ENCODE data around the gene STEAP4. TPM values are rescaled to one million over a fixed set of nuclear protein-coding genes. Genes with fewer than 3 reads are reported as not detected.

STEAP4 gene
- total and polyA plus RNA-seq, 12 donors, result 0.33 to 338 (median 200) TPM

DNA sequence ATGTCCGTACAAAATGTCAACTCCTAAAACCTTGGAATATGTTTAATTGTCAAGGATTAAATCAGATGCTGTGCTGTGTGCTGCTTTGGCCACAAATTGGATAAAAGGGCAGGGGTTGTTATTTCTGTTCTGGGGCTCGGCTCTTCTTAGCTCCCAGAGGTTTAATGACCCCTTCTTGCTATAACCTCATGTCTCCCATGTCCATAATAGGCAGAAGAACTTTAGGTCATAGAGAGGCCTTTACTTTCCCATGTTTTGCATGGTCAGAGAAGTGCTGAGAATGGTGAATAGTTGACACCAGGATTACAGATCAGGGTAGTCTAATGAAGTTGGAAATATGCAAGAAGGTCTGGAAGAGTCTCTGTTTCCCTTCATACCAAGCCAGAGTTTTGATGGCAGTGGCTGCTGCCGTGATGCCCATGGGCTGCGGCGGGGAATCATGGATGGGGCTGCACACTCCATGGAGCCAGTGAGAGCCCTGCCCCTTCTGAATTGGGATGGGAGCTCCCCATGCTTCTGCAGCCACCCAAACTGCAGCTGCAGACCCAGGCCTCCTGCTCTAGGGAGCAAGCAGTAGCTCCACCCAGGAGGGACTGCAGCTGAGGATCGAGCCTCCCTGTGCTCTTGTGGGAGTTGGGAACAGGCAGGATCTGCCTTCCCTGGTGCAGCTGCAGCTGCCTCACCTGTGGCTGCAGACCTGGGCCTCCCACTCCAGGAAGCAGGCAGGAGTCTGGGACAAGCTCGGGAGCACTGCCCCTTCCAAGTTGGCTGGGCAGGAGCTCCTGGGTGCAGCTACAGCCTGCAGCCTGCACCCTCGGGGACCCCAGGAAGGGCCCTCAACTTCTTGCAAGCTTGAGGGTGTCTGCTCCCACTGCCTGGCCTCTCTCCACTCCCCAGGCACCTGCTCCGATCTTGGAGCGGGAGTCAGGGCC is 23.1 kb upstream of the STEAP4 start:
- no peak overlapping the region for H3K4me3 ChIP-seq
- peaks cover 0 to 5% of the 10 kb centered on the region in 2 donors for H3K4me1 ChIP-seq (replicated peaks in 1 of 2)
- peak overlapping the region in 2 of 5 donors; percentile 10 to 56 for H3K27ac ChIP-seq
- no peaks in the 10 kb centered on the region for H3K27me3 ChIP-seq
- DNase-seq, result no peak
- no peaks in the 10 kb centered on the region for H3K9me3 ChIP-seq (replicated peaks in 1 of 3)
- no peak for TF ChIP-seq POLR2A (IDR thresholded peaks at IDR 0.05)
- TF ChIP-seq, protein P1, sequence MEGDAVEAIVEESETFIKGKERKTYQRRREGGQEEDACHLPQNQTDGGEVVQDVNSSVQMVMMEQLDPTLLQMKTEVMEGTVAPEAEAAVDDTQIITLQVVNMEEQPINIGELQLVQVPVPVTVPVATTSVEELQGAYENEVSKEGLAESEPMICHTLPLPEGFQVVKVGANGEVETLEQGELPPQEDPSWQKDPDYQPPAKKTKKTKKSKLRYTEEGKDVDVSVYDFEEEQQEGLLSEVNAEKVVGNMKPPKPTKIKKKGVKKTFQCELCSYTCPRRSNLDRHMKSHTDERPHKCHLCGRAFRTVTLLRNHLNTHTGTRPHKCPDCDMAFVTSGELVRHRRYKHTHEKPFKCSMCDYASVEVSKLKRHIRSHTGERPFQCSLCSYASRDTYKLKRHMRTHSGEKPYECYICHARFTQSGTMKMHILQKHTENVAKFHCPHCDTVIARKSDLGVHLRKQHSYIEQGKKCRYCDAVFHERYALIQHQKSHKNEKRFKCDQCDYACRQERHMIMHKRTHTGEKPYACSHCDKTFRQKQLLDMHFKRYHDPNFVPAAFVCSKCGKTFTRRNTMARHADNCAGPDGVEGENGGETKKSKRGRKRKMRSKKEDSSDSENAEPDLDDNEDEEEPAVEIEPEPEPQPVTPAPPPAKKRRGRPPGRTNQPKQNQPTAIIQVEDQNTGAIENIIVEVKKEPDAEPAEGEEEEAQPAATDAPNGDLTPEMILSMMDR (IDR thresholded peaks at IDR 0.05), result no peak
- no peaks in the 10 kb centered on the region for H3K36me3 ChIP-seq (replicated peaks in 1 of 2)
- WGBS, 4 donors, result 27 to 76% (median 67%) methylated on average over 2 to 10 of the region's 10 CpGs
- intact Hi-C loops (cut with DNase I), result no loop called here

DNA sequence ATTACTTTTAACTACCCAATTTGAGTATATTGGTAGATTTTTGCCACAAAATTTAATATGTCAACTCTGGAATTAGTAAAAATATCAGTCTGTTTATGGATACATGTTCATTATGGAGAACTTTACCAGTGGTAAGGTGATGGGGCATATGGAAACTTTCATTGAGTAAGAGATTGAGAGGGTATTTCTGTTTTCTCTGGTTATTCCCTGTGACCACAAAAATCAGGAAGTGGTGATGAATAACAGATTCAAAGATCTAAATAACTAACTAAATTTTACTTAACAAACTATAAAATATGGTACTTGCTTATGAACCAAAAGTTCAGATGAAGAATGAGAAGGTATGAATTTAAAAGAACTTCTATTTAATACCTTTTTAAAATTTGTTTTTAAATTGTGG is 22.1 kb upstream of the STEAP4 start:
- H3K9me3 ChIP-seq (replicated peaks in 1 of 3), result no peaks in the 10 kb centered on the region
- TF ChIP-seq, protein P1 (IDR thresholded peaks at IDR 0.05), result no peak
- no peak for TF ChIP-seq POLR2A (IDR thresholded peaks at IDR 0.05)
- H3K27me3 ChIP-seq, result no peaks in the 10 kb centered on the region
- peaks cover 0 to 5% of the 10 kb centered on the region in 2 donors for H3K4me1 ChIP-seq (replicated peaks in 1 of 2)
- no peak for DNase-seq
- no peaks in the 10 kb centered on the region for H3K36me3 ChIP-seq (replicated peaks in 1 of 2)
- no peak overlapping the region for H3K4me3 ChIP-seq
- intact Hi-C loops (cut with DNase I), result no loop called here
- H3K27ac ChIP-seq, result no peak overlapping the region

DNA sequence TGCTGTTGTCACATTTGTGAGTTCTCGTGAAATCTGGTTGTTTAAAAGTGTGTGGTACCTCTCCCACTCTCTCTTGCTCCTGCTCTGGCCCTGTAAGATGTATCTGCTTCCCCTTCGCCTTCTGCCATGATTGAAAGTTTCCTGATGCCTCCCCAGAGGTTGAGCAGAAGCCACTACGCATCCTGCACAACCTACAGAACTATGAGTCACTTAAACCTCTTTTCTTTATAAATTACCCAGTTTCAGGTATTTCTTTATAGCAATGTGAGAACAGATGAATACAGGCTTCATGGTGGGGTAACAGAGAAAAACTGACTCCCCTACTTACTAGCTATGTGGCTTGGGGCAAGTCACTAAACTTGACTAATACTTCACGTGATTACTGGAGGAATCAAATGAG is 18.0 kb upstream of the STEAP4 start:
- WGBS, 4 donors, result 87 to 96% (median 91%) methylated on average over 4 of the region's 4 CpGs
- H3K36me3 ChIP-seq (replicated peaks in 1 of 2), result no peaks in the 10 kb centered on the region
- no peak overlapping the region for H3K27ac ChIP-seq
- H3K4me1 ChIP-seq (replicated peaks in 1 of 2), result peaks cover 0 to 5% of the 10 kb centered on the region in 2 donors
- no peak overlapping the region for H3K4me3 ChIP-seq
- H3K27me3 ChIP-seq, result no peaks in the 10 kb centered on the region
- no peak for TF ChIP-seq POLR2A (IDR thresholded peaks at IDR 0.05)
- TF ChIP-seq, protein P1 (IDR thresholded peaks at IDR 0.05), result no peak
- intact Hi-C loops (cut with DNase I), result no loop called here
- no peak for DNase-seq
- H3K9me3 ChIP-seq (replicated peaks in 1 of 3), result no peaks in the 10 kb centered on the region

DNA sequence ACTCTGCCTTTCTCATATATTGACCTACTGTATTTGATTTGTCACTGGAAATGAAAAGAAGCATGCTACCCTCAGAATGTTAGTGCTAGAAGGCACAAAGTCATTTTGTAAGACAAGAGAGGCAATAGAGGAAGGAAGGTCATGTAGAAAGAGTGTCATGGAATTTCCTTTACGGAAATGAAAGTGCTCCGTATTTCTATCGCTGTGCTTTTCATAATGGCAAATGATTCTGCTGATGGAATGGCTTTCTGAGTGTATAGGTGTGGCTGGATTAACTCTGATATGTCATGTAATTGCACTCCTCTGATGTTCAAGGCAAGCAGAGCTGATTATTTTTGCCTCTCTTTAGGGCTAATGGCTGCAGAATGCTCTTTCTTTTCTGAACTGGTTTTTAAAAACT is 15.5 kb upstream of the STEAP4 start:
- Histone ChIP-seq H3K9me3 (replicated peaks in 1 of 3) (no peaks in the 10 kb centered on the region), H3K4me1 (replicated peaks in 1 of 2) (no peaks in the 10 kb centered on the region), H3K36me3 (replicated peaks in 1 of 2) (no peaks in the 10 kb centered on the region), H3K27ac (peak overlapping the region in 1 of 5 donors; percentile 13), H3K27me3 (no peaks in the 10 kb centered on the region), H3K4me3 (no peak overlapping the region)
- no peak for DNase-seq
- no peak for TF ChIP-seq POLR2A (IDR thresholded peaks at IDR 0.05)
- TF ChIP-seq, protein P1 (IDR thresholded peaks at IDR 0.05), result no peak
- intact Hi-C loops (cut with DNase I), result no loop called here
- WGBS, 4 donors, result 58 to 63% (median 61%) methylated on average over 3 of the region's 3 CpGs
